Kidney capillary endothelial cell (primary cell): ENCODE data around the gene PLCB4.

ENCODE experiments used
- DNase-seq: peaks from one replicate; pipeline ENCODE4 v3.0.0-alpha.2; 2018; ENCODE audit warnings: low spot score

The PLCB4 gene

DNA sequence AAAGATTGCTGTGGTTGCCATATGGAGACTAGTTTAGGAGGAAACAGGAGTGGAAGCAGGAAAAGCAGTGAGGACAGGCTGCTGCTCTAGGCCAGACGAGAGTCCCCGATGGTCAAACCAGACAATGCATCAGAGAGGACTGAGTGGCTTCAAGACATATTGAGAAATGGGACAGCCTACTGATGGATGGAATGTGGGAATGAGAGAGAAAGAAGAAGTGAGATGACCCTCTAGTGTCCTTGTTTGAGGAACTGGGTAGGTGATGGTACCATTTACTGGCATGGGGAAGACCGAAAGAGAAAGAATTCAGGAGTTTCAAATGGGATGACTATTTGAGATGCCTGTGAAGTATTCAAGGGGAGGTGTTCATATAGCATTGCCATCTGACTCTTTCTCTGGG, 333.7 kb downstream of the PLCB4 start:
- no peak for DNase-seq

DNA sequence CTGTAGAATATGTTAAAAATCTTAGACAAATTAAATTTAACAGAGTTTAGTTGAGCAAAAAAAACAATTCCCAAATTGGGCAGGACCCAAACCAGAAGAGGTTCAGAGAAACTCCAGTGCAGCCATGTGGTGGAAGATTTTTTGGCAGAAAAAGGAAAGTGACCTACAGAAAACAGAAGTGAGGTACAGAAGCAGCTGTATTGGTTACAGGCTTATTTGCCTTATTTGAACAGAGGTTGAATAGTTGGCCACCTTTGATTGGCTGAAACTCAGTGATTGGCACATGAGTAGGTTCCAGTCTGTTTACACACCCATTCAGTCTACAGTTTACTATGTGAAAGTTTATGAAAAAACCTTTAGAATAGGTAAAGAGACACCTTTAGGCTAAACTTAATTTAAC, 334.6 kb downstream of the PLCB4 start:
- no peak for DNase-seq

DNA sequence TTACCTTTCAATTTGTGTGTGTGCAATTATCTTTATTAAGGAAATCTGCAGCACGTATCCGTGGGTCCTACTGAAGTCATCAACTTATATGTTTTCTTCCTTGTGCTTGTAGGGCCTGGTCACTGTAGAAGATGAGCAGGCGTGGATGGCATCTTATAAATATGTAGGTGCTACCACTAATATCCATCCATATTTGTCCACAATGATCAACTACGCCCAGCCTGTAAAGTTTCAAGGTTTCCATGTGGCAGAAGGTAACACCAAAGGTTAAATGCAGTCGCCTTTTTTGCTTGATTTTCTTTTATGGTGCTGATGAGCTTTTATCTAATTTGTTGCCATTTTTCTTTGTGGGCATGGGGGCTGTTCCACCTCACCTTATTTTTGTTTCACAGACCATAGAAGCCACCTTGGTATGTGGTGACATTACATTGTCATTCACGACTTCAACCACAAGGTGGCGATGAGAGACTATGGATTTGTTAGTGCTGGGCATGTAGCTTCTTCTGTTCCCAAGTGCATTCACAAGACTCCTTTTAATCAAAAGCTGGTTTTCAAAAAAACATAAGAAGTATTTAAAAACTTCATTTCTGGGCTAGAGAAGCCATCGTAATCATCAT, 339.0 kb downstream of the PLCB4 start:
- peak; percentile 76 for DNase-seq

DNA sequence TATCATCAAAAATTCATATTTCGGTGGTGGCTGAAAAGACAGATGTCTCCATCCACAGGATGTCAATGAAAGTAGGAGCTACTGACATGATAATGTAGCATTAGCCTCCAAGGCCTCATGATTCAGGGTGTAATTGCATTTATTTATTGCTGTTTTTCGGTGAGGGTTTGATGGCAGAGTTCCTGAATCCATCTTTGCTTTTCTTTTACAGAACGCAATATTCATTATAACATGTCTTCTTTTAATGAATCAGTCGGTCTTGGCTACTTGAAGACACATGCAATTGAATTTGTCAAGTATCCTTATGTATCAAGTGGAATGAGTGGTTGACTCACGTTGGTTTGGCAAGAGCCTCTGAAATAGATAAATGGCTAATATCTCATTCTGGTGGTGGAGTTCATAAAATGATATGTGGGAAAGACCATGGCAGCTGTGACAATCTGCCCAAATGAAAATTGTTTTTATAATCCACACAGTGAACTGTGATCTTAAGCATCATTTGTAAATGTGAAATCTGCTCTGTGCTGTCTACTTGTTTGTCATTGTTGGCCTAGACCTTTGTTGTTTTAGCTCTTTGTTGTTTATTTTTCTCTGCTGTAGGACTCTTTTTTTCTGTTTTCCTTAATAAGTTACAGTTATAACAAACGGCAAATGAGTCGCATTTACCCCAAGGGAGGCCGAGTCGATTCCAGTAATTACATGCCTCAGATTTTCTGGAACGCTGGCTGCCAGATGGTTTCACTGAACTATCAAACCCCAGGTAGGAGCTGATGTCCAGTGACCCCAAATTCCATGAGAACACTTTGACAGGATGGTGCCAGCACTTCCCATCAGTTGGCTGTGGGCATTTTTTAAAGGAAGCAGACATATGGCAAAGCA, 339.8 kb downstream of the PLCB4 start:
- DNase-seq = peak; percentile 18

DNA sequence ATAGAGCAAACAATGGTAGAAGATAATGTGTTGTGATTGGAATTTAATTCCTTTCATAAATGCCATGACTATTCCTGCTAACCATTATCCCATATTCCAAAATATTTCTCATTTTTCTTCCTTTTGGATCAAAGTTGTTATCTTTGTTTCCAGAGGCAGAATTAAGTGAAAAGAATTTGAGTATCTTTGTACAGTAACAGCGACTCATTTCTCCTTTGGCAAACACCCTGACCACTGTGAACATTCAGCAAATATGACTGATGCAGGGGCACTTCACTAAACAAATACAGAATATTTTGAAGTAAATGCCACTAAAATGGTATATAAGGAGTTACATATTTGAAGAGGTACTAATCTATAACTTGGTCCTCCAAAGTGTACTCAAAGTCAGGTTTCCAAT, 340.5 kb downstream of the PLCB4 start:
- DNase-seq = peak; percentile 38

DNA sequence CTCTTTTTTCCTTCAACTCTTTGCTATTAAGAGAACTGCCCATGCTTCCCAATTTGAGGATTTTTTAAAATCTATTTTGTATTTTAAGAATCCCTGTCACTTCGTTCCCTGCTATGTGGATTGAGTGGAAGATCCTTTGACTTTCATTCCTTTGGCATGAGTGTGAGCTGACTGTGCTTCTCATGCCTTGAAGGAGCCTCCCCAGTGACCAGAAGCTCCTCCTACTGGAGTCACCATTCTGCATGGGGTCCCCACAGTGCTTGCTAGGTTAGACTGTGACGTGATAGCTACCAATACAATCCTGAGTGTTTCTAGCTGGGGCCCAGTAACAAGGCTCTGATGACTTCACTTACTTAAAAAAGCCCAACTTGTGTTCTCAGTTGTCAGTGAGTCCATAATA, 341.1 kb downstream of the PLCB4 start:
- DNase-seq = peak; percentile 23

DNA sequence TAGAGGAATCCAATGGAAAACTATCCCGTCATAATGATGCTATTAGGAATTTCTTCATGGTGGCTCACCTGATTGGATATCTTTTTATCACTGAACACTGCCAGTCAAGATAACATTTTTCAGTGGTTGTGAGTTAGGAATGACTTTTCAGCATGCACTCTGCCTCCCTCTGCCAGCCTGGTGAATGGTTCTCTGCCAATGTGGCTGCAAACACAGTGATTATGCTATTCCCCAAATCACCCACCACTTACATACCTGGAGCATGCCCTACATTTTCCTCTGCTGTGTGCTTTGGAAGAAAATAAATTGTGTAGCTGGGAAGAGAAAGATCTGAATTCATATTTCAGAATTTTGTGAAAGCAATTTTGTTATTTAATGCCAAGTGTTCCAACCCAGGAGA, 342.9 kb downstream of the PLCB4 start:
- DNase-seq = no peak

DNA sequence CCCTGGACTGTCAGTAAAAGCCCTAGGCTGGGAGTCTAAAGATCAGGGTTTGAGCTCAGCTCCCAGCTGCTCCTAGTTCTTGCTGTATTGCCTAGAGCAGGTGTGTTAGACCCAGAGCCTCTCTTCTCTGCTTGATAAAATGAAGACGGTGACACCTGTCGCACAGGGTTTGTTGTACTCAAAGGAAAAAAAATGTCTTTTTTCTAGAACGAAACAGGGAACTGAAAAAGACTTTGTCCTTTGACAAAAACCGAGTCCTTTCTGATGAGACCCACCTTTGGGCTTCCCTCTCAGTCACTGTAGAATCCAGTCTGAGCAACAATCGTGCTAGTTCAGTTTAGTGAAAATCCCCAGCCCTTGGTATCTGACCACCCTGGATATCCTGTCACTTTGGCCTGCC, 343.4 kb downstream of the PLCB4 start:
- DNase-seq = no peak

DNA sequence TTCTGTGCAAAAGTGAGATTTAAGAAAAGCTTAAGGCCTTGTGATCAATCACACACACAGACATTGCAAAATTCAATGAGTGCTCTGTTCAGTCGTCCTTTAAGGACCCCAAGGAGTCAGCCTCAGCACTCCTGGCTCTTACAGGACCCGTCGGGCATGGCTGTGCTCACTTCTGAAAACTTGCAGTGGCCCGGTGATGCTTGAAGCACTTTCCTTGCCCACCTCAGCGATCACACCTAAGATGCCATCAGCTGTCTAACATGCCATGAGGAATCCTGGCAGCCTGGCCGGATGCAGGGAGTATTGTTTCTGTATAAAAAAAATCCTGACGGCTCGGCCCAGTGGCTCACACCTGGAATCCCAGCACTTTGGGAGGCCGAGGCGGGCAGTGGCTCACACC, 344.1 kb downstream of the PLCB4 start:
- DNase-seq = no peak

DNA sequence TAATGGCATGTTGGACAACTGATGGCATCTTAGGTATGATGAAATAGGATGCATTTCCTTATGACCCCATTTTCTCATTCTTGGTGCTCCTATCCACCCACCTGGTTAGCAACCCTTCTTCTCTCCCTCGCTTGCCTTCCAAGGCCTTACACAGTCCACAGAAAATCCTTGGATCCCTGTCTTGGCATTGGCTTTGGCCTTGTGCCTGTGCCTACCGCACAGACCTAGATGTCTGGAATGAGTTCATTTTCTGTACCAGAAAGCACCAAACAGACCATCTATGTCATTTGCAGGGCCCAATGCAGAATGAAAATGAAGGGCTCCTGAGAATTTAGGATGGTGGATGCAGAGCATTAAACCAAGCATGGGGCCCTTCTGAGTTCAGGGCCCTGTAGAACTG, 346.5 kb downstream of the PLCB4 start:
- DNase-seq = no peak

DNA sequence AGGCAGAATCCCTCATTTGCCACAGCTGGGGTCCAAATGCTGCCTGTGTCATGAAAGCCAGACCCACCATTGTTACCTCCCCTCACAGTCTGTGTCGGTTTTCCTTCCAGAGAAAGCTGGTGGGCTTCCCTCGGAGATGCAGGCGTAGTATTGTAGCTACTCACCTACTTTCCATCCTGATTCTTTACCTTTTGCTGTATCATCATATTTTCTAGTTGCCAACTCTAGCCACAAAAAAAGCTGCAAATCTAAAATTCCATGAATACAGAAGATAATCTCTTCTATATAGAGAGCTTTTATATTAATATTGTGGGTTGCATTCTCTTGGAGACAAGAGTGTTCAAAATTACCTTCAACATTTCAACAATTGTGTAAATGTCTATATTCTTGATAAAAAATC, 347.5 kb downstream of the PLCB4 start:
- DNase-seq = no peak

DNA sequence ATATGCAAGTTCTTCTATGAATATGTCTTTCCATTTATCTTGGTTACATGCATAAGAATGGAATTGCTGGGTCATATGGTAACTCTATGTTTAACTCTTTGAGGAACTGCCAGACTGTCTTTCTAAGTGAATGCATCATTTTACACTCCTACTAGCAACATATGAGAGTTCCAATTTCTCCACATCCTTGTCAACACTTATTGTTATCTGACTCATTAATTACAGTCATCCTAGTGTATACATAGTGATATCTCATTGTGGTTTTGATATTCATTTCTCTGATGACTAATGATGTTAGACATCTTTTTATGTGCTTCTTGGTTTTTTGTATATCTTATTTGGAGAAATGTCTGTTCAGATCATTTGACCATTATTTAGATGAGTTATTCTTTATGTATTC, 348.8 kb downstream of the PLCB4 start:
- DNase-seq = no peak

DNA sequence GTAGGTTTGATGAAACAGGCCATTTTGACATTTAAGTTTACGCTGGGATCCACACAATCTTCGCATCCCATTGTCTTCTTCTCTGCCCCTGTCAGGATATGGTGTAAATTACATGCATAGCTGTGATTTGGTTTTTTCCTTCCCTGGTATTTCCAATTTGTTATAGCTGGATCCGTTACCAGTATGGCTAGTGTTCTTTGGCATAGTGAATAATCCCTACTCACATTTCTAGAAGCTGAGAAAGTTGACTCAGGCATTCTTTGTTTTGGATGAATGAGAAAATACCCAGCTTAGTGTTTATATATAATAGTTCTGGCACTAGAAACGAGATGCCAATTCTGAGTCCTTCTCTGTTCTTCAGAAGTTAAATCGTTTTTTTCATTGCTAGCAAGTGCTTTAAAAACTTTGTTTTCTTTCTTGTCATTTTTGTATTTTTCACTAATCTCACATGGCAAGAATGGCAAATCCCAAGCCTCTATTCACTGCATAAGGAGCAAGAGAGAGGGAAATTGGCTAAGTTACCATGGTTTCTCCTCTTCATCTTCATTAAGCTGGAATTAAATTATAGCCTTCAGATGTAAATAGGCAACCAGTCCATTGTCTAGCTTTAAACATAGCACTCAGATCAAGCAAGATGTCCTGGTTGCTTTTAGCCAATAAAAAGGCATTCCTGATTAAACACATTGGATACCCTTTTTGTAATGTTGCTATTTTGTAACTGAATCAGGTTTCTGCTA, 353.6 kb downstream of the PLCB4 start:
- no peak for DNase-seq

DNA sequence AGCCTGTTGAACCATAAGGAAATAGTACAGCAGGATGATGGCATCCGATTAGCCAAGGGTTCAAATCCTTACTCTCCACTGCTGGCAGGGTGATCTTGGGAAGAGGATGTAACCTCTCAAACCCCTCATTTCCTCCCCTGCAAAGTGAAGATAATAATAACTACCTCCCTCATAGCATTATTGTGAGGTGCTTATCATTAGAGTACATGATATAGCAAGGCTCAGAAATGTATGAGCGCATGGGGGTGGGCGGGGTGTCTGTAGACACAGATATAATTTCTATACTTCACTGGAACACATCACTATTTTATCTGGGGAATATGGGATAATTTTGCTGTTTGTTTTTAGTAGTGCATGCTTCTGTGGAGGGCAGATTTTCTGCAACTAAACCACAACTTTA, 355.7 kb downstream of the PLCB4 start:
- DNase-seq = no peak

DNA sequence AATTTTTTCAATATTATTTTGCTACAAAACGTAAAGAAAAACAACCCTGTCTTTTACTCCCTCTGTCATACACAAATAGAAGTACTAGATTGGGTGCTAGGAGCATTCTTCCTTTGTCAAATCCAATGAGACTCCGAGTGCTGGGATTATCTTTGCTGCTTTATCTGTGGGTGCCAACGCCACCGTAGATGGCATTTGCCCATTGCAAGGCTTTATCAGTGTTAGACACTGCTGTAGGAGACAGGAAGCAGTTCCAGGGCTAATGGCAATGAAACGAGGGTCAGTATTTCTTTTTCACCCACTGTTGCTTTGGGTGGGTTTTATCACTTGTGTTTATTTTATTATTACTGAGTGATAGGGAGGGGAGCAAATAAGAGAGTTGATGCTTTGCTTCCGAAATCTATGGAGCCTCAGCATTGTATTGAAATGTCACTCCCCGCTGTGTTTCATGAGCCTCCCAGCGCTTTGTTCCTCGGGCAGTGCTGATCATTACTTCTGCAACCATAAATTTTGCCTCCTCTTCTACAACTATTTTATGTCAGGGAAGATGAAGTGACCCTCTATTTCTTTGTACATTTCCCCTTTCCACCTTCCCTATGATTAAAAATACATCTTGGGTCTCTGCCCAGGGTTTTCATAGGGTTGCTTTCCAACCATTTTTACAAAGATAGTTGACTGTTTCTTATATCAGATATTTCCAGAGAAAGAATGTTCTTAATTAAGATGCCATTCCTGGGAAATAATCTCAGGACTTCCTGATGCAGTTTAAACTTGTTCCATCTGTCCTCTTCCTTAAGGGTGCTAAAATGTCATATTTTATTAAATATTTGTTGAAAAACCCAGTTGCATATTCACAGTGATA, 358.8 kb downstream of the PLCB4 start:
- DNase-seq = no peak

DNA sequence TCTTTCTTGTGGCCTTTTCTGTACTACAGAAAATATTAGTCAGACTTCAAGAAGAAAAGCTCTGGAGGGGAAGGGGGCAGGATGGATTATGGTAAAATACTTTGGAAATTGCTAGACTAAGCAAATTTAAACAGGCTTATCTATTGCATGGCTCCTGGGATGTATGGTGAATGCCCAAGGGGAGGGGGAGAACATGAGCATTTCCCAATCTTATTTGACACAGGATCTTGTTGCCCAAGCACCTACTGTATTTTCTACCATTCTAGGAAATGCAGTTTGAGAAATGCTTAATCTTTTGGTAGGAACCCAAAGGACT, 359.4 kb downstream of the PLCB4 start:
- DNase-seq = no peak

DNA sequence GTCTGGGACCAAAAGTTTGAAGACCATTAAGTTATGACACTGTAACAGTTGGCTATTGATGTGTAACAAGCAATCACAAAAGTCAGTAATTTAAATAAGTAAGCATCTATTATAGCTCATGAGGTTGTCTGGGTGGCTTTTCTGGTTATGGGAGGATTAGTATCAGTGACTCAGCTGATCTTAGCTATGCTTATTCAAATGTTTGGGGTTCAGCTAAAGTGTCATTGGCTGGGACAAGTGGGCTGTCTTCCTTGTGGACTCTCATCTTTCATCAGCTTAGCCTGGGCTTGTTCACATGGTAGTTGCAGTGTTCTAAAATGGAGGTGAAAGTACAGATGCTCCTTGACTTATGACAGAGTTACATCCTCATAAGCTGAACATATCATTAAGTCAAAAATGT, 370.9 kb downstream of the PLCB4 start:
- DNase-seq = no peak

DNA sequence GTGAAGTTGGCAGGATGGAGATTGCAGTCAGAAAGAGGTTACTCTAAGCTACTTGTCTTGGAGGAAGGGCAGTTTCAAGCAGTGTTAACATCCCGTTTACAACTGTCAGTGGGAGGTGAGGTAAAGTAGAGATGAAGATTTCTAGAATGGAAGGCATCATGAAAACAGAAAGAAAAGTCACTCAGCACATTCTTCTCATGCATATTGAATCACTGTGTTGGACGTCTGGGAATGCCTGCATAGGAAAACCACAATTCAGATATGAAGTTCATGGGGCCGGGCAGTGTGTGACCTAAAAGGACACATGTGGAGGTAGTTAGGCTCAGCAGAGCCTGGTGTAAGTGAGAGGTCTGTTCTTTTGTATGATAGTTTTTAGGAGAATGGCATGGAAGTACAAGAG, 372.0 kb downstream of the PLCB4 start:
- DNase-seq = no peak

DNA sequence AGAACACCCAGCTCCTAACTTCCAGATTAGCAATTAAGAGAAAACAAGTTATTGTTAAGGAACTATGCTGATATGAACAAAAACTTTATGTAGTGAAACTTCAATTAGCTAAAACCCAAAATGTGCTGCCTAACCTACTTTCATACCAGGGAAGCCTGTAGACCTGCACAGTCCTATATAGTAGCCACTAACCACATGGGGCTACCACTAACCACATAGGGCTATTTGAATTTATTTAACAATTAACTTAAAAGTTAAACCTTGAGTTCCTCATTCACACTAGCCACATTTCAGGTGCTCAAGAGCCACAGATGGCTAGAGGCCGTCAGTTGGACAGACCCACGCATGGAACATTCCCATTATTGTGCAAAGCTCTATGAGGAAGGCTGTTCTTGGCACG, 373.1 kb downstream of the PLCB4 start:
- DNase-seq = no peak

DNA sequence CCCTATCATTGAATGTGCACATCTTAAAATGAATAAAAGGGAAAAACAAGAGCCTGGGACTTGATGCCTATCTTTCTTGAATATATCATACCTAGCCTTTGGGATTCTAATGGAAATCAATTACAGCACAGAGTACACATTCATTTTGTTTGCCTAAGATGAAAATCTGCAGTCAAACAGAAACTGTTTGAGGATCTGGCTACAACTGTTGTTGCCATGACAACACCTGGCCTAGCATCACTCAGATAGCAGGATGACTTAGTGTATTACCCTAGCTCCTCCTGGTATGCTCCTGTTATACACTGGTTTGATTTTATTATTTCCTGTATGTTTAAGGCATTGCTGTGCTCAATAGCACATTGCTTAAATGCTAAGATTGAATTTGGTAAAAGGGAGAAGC, 374.0 kb downstream of the PLCB4 start:
- no peak for DNase-seq

DNA sequence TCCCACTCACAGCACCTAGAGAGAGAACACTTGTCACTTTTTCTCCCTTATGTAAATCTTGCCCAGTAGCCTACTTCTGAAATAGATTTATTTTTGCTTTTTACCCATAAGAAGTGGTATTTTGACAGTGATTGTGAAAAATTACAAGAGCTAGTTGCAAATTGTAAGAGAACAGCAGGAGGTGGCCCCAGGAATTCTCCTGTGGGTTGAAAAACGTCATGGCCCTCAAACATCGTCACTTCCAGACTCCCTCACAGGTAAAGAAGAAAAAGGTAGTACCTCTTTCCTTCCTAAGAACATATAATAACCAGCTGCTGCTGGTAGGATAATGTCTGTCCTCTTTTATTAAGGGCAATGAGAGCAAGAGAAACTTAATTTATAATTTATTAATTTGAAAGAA, 376.0 kb downstream of the PLCB4 start:
- no peak for DNase-seq

DNA sequence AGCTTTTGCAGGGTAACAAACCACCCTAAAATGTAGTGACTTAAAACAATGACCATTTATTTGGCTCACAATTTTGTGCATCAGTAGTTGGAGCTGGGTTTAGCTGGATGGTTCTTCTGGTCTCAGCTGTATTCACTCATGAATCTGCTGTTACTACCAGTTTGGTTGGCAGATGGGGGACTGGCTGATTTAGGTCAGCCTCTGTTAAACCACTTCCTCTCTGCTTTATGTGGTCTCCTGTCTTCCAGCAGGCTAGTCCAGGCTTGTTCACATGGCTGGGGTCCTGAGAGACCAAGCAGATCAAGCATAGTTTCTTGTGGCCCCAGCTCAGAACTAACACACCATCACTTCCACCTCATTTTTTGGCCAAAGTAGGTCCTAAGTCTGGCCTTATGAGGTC, 378.3 kb downstream of the PLCB4 start:
- no peak for DNase-seq
